Measurements from ENCODE around the gene WNK1. TPM values are rescaled to one million over a fixed set of nuclear protein-coding genes. Genes with fewer than 3 reads are reported as not detected.

WNK1 gene
- total RNA-seq, 2 experiments from 2014 or later: 84.1 to 131 TPM

DNA sequence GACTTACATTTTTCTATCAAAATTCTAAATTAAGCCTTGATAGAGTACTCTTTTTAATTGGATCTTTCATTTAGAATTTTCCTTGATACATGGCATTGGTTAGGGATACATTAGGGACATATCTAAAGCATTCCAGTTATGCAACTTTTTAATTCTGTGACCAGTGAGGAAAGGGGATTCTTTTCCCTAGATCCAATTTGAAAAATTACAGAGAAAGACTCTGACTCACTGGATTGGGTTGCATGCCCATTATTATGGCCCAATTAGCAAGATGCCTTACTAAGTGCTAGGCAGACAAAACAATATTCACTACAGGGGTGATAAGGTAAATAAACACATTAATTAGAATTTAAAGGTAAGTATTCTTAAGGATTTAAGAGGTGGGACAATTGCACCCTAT, 202.4 kb downstream of the WNK1 start:
- Histone ChIP-seq H3K4me1 (ENCODE audit: insufficient read depth, low read length, poor library complexity, severe bottlenecking) (peaks cover 11% of the 10 kb centered on the region), H3K9me2 (ENCODE audit: insufficient read depth, low read length) (no peaks in the 10 kb centered on the region), H3K36me3 (ENCODE audit: insufficient read depth, low read length) (no peaks in the 10 kb centered on the region), H4K20me1 (ENCODE audit: insufficient read depth, low read length) (no peaks in the 10 kb centered on the region), H3K4me2 (ENCODE audit: low read length) (no peak overlapping the region), H2AFZ (ENCODE audit: low read length) (no peak overlapping the region), H3K9me3 (ENCODE audit: low read length) (no peaks in the 10 kb centered on the region), H3K4me3 (ENCODE audit: low read depth, low read length, poor library complexity, severe bottlenecking) (no peak overlapping the region), H3K27ac (ENCODE audit: low read depth, low read length, poor library complexity, severe bottlenecking) (no peak overlapping the region), H3K79me2 (ENCODE audit: insufficient read depth, low read depth, low read length) (no peaks in the 10 kb centered on the region)
- BruUV-seq (replicated peaks): no TSS peak
- intact Hi-C loops (cut with micrococcal nuclease; ENCODE audit: unreplicated experiment): loop anchor here (5.0 kb wide), 1 partner anchor 138 kb away; no protein-coding TSS in a partner anchor
- DNase-seq (ENCODE audit: low spot score): no peak
- ChIA-PET POLR2A (no interaction called here), CTCF (ENCODE audit: unreplicated experiment) (no interaction called here)
- TF ChIP-seq CTCF (conservative IDR thresholded peaks at IDR 0.05; ENCODE audit: low read length): no peak
- TF ChIP-seq EZH2phosphoT487 (IDR thresholded peaks at IDR 0.05; ENCODE audit: borderline replicate concordance, low read depth, low read length): no peak

DNA sequence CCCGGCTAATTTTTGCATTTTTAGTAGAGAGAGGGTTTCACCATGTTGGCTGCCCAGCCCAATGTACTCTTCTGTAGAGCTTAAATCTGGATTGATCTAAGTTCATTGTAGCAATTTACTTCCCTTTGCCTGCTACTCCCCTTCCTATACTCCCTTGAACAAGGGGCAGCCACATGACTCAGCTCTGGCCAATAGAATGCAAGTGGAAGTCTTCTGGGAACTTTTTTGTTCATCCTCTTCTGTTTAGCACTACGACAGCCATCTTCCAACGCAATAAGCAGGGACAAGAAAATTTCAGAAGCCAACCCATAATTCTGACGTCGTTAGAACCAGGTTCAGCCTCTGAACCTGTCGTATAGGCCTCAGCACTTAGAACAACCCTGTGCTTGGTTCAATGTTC, 203.6 kb downstream of the WNK1 start:
- no peak overlapping the region for H3K4me2 ChIP-seq (ENCODE audit: low read length)
- H3K27ac ChIP-seq (ENCODE audit: low read depth, low read length, poor library complexity, severe bottlenecking): no peak overlapping the region
- no peaks in the 10 kb centered on the region for H3K79me2 ChIP-seq (ENCODE audit: insufficient read depth, low read depth, low read length)
- no TSS peak for BruUV-seq (replicated peaks)
- H3K9me2 ChIP-seq (ENCODE audit: insufficient read depth, low read length): no peaks in the 10 kb centered on the region
- H2AFZ ChIP-seq (ENCODE audit: low read length): no peak overlapping the region
- no peaks in the 10 kb centered on the region for H3K36me3 ChIP-seq (ENCODE audit: insufficient read depth, low read length)
- no peak for DNase-seq (ENCODE audit: low spot score)
- ChIA-PET POLR2A (interaction anchor here (0.6 kb wide), 1 partner anchor 16 kb away, joined by 5 read pairs; no protein-coding TSS in a partner anchor), CTCF (ENCODE audit: unreplicated experiment) (no interaction called here)
- TF ChIP-seq CTCF (conservative IDR thresholded peaks at IDR 0.05; ENCODE audit: low read length): no peak
- no peak for TF ChIP-seq EZH2phosphoT487 (IDR thresholded peaks at IDR 0.05; ENCODE audit: borderline replicate concordance, low read depth, low read length)
- no peak overlapping the region for H3K4me3 ChIP-seq (ENCODE audit: low read depth, low read length, poor library complexity, severe bottlenecking)
- no peaks in the 10 kb centered on the region for H3K9me3 ChIP-seq (ENCODE audit: low read length)
- intact Hi-C loops (cut with micrococcal nuclease; ENCODE audit: unreplicated experiment): no loop called here
- peaks cover 11% of the 10 kb centered on the region for H3K4me1 ChIP-seq (ENCODE audit: insufficient read depth, low read length, poor library complexity, severe bottlenecking)
- no peaks in the 10 kb centered on the region for H4K20me1 ChIP-seq (ENCODE audit: insufficient read depth, low read length)

DNA sequence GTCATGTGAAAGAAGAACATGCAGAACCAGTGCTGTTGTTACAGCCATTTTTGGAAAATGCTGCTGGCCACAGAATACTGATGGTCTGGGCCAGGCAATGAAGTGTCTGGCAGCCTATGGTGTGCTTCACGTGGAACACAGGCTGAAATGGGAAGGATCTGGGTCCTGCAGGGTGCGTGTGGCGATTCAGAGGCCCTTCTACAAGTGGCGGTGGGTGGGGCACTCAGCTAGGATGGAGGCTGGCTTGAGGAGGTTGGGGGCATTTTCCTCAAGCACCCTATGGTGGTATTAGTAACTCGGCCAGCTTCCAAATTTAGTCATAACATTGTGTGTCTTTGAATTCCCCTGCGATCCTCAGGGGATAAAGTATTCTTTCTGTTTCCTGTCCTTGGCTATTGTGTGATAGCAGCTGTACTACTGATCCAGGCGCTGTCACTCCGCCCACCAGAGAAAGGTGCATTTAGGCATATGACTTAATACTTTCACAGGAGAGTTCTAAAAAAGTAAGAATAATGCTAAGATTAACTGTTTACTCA, 206.3 kb downstream of the WNK1 start:
- TF ChIP-seq CTCF (conservative IDR thresholded peaks at IDR 0.05; ENCODE audit: low read length): no peak
- no peak for TF ChIP-seq EZH2phosphoT487 (IDR thresholded peaks at IDR 0.05; ENCODE audit: borderline replicate concordance, low read depth, low read length)
- CTCF ChIA-PET (ENCODE audit: unreplicated experiment): no interaction called here
- Histone ChIP-seq H3K4me3 (ENCODE audit: low read depth, low read length, poor library complexity, severe bottlenecking) (peak overlapping the region; percentile 13), H4K20me1 (ENCODE audit: insufficient read depth, low read length) (no peaks in the 10 kb centered on the region), H3K9me2 (ENCODE audit: insufficient read depth, low read length) (no peaks in the 10 kb centered on the region), H3K4me1 (ENCODE audit: insufficient read depth, low read length, poor library complexity, severe bottlenecking) (peaks cover 11% of the 10 kb centered on the region), H3K4me2 (ENCODE audit: low read length) (peak overlapping the region; percentile 51), H3K79me2 (ENCODE audit: insufficient read depth, low read depth, low read length) (no peaks in the 10 kb centered on the region), H2AFZ (ENCODE audit: low read length) (peak overlapping the region; percentile 61), H3K27ac (ENCODE audit: low read depth, low read length, poor library complexity, severe bottlenecking) (no peak overlapping the region), H3K36me3 (ENCODE audit: insufficient read depth, low read length) (no peaks in the 10 kb centered on the region), H3K9me3 (ENCODE audit: low read length) (no peaks in the 10 kb centered on the region)
- peak; percentile 49 for DNase-seq (ENCODE audit: low spot score)
- POLR2A ChIA-PET: interaction anchor here (0.6 to 1.5 kb wide), 4 partner anchors 9 to 344 kb away, joined by 3 to 5 read pairs (median 3); no protein-coding TSS in a partner anchor
- BruUV-seq (replicated peaks): no TSS peak
- intact Hi-C loops (cut with micrococcal nuclease; ENCODE audit: unreplicated experiment): no loop called here
